ENCODE measurements around the gene OTUB1.

OTUB1 gene

DNA sequence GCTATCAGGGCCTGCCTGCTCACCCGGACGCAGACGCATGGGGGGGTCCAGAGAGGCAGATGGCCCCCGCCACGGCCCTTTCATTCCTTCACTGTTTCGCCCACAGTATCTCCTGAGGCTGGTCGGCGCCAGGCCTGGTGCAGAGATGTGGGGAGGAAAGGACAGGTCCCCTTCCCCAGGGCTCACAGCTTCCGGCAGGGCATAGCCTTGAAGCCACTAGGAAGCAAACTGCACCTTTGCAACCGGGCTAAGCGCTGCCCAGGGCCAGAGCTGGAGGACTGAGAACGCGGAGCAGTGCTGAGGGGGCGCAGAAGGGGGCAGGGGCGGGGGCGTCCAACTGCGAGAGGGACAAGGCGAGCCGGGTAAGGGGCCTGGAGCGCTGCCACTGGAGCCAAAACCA is 29.3 kb downstream of the OTUB1 start:
- Histone ChIP-seq H3K36me3 (ENCODE audit: control insufficient read depth, insufficient read depth, low read length) (no peaks in the 10 kb centered on the region), H3K27me3 (replicated peaks; ENCODE audit: control insufficient read depth, insufficient read depth, low read length) (no peaks in the 10 kb centered on the region; the same call in 1 of the 2 replicates), H3K4me3 (replicated peaks; ENCODE audit: low read depth, low read length) (no peak overlapping the region)
- DNase-seq (ENCODE audit: extremely low read depth, insufficient read length), result no peak
- TF ChIP-seq, protein P1, sequence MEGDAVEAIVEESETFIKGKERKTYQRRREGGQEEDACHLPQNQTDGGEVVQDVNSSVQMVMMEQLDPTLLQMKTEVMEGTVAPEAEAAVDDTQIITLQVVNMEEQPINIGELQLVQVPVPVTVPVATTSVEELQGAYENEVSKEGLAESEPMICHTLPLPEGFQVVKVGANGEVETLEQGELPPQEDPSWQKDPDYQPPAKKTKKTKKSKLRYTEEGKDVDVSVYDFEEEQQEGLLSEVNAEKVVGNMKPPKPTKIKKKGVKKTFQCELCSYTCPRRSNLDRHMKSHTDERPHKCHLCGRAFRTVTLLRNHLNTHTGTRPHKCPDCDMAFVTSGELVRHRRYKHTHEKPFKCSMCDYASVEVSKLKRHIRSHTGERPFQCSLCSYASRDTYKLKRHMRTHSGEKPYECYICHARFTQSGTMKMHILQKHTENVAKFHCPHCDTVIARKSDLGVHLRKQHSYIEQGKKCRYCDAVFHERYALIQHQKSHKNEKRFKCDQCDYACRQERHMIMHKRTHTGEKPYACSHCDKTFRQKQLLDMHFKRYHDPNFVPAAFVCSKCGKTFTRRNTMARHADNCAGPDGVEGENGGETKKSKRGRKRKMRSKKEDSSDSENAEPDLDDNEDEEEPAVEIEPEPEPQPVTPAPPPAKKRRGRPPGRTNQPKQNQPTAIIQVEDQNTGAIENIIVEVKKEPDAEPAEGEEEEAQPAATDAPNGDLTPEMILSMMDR (IDR thresholded peaks at IDR 0.05; ENCODE audit: insufficient read depth, low read length, poor library complexity, severe bottlenecking), result no peak

DNA sequence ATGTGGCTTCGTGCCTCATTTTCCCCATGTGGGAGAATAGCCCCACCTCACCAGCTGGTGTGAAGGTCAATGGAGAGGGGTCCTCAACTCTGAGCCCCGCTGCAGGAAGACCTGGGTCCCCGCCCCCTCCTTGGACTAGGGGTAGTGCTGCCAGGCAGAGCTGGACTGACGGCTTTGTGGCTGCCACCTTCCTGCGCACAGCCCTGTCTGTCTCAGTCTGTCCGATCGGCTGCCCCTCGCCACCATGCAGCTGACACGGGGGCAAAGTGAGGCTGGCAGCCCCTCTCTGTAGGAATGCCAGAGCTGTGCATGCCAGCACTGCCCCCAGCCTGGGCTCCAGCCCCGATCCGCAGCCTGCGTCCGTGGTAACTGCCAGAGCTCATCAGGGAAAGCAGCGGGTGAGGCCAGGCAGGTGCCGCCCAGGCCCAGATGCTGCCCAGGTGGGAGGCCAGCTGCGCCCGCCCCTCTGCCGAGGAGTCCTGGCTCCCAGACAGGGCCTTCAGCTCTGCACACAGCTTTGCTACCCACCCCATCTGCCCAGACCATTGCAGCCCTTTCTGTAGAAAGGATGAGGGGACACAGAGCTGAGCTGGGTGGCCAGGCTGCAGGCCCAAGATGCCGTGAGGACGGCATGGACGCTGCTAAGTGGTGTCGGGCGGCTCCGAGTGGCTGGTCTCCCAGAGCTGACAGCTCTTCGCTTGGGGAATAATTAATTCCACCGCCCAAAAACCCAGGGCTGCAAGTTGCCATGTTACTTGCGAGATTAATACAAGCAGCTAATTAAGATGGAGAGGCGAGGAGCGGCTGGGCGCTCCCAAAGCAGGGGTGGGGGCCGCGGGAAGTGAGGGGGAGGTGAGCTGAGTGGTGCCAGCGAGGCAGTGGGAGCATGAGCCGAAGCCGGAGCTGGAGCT is 30.0 kb downstream of the OTUB1 start:
- no peak for DNase-seq (ENCODE audit: extremely low read depth, insufficient read length)
- Histone ChIP-seq H3K27me3 (replicated peaks; ENCODE audit: control insufficient read depth, insufficient read depth, low read length) (no peaks in the 10 kb centered on the region; the same call in 1 of the 2 replicates), H3K4me3 (replicated peaks; ENCODE audit: low read depth, low read length) (no peak overlapping the region), H3K36me3 (ENCODE audit: control insufficient read depth, insufficient read depth, low read length) (no peaks in the 10 kb centered on the region)
- TF ChIP-seq, protein P1 (IDR thresholded peaks at IDR 0.05; ENCODE audit: insufficient read depth, low read length, poor library complexity, severe bottlenecking), result no peak

DNA sequence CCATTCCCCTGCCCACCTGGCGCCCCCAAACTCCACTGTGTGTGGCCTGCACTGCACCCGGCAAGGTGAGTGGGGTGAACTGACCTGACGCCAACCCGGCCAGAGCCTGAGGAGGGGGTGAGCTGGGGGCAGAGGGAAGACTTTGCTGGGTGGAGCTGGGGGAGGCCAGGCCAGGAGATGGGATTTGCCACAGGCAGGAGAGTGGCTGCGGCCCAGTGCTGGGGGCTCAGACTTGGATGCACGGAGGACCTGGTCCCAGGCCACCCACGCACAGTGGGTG is 31.6 kb downstream of the OTUB1 start:
- TF ChIP-seq, protein P1 (IDR thresholded peaks at IDR 0.05; ENCODE audit: insufficient read depth, low read length, poor library complexity, severe bottlenecking), result no peak
- no peak for DNase-seq (ENCODE audit: extremely low read depth, insufficient read length)
- H3K4me3 ChIP-seq (replicated peaks; ENCODE audit: low read depth, low read length), result no peak overlapping the region
- no peaks in the 10 kb centered on the region for H3K36me3 ChIP-seq (ENCODE audit: control insufficient read depth, insufficient read depth, low read length)
- no peaks in the 10 kb centered on the region; the same call in 1 of the 2 replicates for H3K27me3 ChIP-seq (replicated peaks; ENCODE audit: control insufficient read depth, insufficient read depth, low read length)

DNA sequence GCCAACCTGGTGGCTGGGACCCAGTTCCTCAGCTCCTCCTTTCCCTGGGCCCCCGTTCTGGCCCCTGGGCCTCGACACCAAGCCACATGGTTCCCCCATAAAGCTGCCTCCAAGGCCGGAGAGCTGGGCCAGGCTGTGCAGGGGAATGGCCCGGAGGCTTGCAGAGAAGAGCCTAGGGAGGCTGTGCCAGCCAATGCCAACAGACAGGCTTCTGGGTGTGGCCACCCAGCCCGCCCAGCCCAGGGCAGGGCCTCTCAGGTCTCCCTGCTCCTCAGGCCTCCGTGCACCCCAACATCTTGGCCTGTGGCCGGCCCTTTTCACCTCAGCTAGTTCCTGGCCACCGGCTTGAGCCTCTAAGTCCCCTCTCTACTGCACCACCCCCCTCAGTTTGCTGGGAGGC is 32.1 kb downstream of the OTUB1 start:
- DNase-seq (ENCODE audit: extremely low read depth, insufficient read length), result no peak
- TF ChIP-seq, protein P1 (IDR thresholded peaks at IDR 0.05; ENCODE audit: insufficient read depth, low read length, poor library complexity, severe bottlenecking), result no peak
- no peaks in the 10 kb centered on the region; the same call in 1 of the 2 replicates for H3K27me3 ChIP-seq (replicated peaks; ENCODE audit: control insufficient read depth, insufficient read depth, low read length)

DNA sequence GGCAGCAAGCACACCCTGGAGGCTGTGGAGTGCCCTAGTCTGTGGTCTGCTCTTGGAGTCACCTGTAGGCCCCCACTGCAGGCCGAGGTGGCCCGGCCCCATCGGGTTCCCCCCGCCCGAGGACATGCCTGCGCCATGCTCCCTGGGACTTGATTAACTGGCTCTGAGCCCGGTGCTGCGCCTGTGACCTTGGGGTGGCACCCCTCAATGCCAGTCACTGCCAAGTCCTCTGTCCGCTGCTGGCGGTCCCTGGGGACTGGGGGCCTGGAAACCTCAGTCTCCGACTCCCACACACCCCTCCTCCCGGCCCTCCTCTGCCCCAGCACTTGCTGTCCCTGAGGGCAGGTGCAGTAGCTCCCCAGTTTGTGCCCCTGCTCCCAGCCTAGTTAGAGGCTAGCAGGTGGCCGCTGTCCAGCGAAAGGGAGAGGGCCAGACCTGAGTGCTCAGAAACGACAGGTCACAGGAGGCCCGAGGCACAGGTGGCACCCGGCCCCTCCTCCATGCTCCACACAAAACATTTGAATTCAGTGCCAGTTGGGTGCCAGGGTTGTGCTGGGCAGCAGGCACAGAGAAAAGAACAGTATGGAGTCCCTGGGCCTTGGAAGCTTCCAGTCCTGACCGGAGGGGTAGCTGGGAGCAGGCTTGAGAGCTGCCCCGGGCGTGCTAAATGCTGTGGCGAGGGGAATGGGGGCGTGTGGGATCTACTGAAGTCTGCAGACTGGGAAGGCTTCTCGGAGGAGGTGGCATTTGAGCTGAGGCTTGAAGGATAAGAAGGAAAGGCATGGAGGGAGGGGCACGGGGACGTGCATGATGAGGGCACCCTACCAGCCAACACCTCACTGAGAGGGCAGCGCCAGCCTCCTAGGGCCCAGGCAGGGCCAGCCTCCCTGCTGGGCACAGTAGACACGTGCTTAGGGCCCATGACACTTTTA is 33.1 kb downstream of the OTUB1 start:
- TF ChIP-seq, protein P1 (IDR thresholded peaks at IDR 0.05; ENCODE audit: insufficient read depth, low read length, poor library complexity, severe bottlenecking), result no peak
- H3K36me3 ChIP-seq (ENCODE audit: control insufficient read depth, insufficient read depth, low read length), result no peaks in the 10 kb centered on the region
- H3K27me3 ChIP-seq (replicated peaks; ENCODE audit: control insufficient read depth, insufficient read depth, low read length), result no peaks in the 10 kb centered on the region; the same call in 1 of the 2 replicates
- no peak overlapping the region for H3K4me3 ChIP-seq (replicated peaks; ENCODE audit: low read depth, low read length)
- no peak for DNase-seq (ENCODE audit: extremely low read depth, insufficient read length)

More for the DNA sequence above, 32.1 kb downstream of the OTUB1 start:
- Histone ChIP-seq H3K4me3 (replicated peaks; ENCODE audit: low read depth, low read length) (no peak overlapping the region), H3K36me3 (ENCODE audit: control insufficient read depth, insufficient read depth, low read length) (no peaks in the 10 kb centered on the region)
